GM12891 (cell line): ENCODE measurements around the gene NEK6.

Experiments
- DNase-seq: peaks from one replicate; pipeline ENCODE4 v3.0.0; 2011; ENCODE audit warnings: low spot score; ENCODE audit not compliant: insufficient read length
- FAIRE-seq: peaks from 2 replicates; lab custom pipeline; 2011; peaks lifted over from hg19 to GRCh38; lab: Jason Lieb, UNC
- PAX5 ChIP-seq: IDR thresholded peaks from 2 replicates; pipeline ENCODE4 v1.6.1; 2011; ENCODE audit warnings: low read length, moderate library complexity, mild to moderate bottlenecking; ENCODE audit not compliant: insufficient read depth, severe bottlenecking
- POLR2A ChIP-seq: IDR thresholded peaks from 2 replicates; pipeline ENCODE4 v1.6.1; 2011; ENCODE audit warnings: low read depth, low read length, control low read depth
- POLR2AphosphoS5 ChIP-seq: IDR thresholded peaks from 2 replicates; pipeline ENCODE4 v1.6.1; 2011; ENCODE audit warnings: low read depth, low read length, control low read depth
- POU2F2 ChIP-seq: IDR thresholded peaks from 2 replicates; pipeline ENCODE4 v1.6.1; 2011; ENCODE audit warnings: low read depth, mild to moderate bottlenecking, control low read depth, low read length, moderate library complexity
- SPI1 ChIP-seq: IDR thresholded peaks from 2 replicates; pipeline ENCODE4 v1.6.1; 2011; ENCODE audit warnings: low read depth, low read length, control low read depth
- TAF1 ChIP-seq: IDR thresholded peaks from 2 replicates; pipeline ENCODE4 v1.6.1; 2011; ENCODE audit warnings: low read depth, low read length, control low read depth

Gene NEK6

GRCh38 chr9:124259158-124259808 is 1.5 kb downstream of the NEK6 start:
- FAIRE-seq (no peak), DNase-seq (no peak)
- TF ChIP-seq SPI1 (no peak), TAF1 (no peak), POLR2AphosphoS5 (no peak), POU2F2 (no peak), POLR2A (no peak), PAX5 (no peak)

DNA sequence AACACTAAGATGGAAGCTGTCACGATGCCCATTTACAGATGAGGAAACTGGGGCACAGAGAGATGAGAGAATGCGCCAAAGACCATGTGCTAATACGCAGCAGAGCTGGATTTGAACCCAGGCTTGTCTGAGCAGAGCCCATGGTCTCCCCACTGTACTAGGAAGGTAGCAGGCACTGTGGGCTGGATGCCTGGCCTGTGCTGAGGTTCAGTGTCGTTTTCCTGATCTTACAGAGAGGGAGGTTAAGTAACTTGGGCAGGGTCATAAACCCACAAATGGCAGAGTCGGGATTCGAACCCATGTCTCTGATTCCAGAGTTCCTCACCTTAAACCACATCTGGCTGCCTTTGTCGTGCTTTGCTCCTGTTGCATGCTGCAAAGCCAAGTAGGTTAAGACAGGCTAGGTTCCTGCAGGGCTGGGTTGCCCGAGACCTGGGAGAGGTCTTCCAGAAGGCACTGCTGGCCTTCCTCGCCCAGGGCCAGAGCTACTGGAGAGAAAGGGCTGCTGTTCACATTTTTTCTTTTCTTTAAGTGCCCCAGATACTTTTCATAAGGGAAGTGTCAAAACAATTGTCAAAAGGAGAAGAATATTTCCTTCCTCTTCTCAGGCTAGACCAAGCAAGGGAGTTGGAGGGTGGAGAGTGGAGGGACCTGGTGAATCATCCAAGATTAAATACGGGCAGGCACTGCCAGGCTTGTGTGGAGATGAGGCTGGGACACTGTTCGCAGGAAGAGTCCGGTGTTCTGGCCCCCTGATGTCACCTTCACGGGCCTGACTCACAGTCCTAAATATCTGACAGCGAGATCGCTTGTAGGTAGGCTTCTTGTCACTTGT is 3.2 kb downstream of the NEK6 start:
- FAIRE-seq, result peak; percentile 23
- TF ChIP-seq POLR2AphosphoS5, result no peak
- no peak for TF ChIP-seq PAX5
- no peak for TF ChIP-seq POLR2A
- DNase-seq, result no peak

GRCh38 chr9:124261736-124262648 is 4.2 kb downstream of the NEK6 start:
- TF ChIP-seq SPI1, result no peak
- TF ChIP-seq POU2F2, result no peak
- TF ChIP-seq PAX5, result no peak
- no peak for TF ChIP-seq POLR2AphosphoS5
- no peak for TF ChIP-seq POLR2A
- TF ChIP-seq TAF1, result no peak
- FAIRE-seq (no peak), DNase-seq (no peak)

DNA sequence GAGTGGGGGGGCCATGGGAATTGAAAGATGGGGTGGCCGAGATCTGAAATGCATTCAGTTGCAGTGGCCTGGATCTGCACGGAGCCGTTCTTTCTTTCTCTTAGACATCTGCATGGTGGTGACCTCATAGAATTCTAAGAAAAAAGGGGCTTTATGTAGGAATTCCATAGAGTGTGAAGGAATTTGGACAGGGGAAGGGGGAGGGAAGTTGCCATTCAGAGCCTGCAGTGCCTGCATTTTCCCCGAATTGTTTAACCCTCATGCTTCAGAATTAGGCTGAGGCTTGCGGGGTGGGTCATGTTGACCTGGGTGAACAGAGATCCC is 4.9 kb downstream of the NEK6 start:
- FAIRE-seq (no peak), DNase-seq (no peak)
- no peak for TF ChIP-seq POLR2A
- TF ChIP-seq PAX5, result no peak
- no peak for TF ChIP-seq POU2F2
- TF ChIP-seq TAF1, result no peak
- TF ChIP-seq POLR2AphosphoS5, result no peak
- no peak for TF ChIP-seq SPI1

DNA sequence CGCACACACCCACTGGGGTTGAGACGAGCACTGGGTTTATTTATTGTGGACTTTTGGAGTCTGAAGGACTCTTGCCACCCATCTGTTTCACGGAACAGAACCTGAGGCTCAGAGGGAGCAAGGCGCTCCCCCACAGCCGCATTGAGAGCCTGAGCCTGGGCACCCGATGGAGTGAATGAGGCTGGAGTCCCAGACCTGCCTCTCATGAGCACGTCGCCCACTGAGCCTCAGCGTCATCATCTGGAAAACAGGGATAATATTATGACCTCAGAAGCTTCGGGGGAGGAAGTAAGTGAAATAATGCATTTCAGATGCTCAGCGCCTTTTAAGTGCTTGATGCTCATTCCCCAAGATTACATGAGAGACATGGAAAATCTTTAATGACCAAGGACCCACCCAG is 5.5 kb downstream of the NEK6 start:
- no peak for DNase-seq
- TF ChIP-seq POLR2A (no peak), POLR2AphosphoS5 (no peak), SPI1 (no peak), POU2F2 (no peak), TAF1 (no peak), PAX5 (no peak)
- no peak for FAIRE-seq

- FAIRE-seq (no peak), DNase-seq (no peak)
- TF ChIP-seq PAX5 (no peak), POLR2AphosphoS5 (no peak), TAF1 (no peak), SPI1 (no peak), POLR2A (no peak), POU2F2 (no peak)
Observed at GRCh38 chr9:124263800-124264426, 6.2 kb downstream of the NEK6 start.

DNA sequence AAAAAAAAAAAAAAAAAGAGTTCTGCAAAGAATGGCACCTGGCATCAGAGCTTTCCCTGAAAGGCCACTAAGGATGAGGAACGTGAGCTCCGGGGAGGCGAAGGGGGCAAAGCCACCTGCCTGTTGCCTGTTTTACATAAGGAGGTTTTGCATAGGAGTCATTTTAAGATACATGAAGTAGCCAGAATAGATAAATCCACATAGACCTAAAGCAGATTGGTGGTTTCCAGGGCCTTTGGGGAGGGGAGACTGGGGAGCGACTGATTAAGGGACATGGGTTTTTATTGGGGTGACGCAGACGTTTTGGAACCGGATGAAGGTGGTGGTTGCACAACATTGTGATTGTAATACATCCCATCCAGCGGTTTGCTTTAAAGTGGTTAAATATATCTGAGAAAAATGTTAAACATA is 7.1 kb downstream of the NEK6 start:
- TF ChIP-seq POU2F2 (peak; percentile 91), TAF1 (no peak), POLR2A (no peak), POLR2AphosphoS5 (peak; percentile 33; the same call in 1 of the 2 replicates)
- DNase-seq (peak; percentile 50), FAIRE-seq (peak; percentile 82)

GRCh38 chr9:124265551-124265950 is 7.8 kb downstream of the NEK6 start:
- FAIRE-seq, result no peak
- TF ChIP-seq POLR2AphosphoS5, result no peak
- DNase-seq, result no peak

- peak; percentile 77 for FAIRE-seq
- DNase-seq, result no peak
- TF ChIP-seq TAF1 (no peak), SPI1 (no peak), POU2F2 (no peak), POLR2A (no peak), PAX5 (no peak), POLR2AphosphoS5 (no peak)
Observed at GRCh38 chr9:124266139-124266825, 8.5 kb downstream of the NEK6 start.
